ENCODE results near the gene FLCN. TPM values are rescaled to one million over a fixed set of nuclear protein-coding genes. Genes with fewer than 3 reads are reported as not detected.
"Not testable (repeated sequence)": the region's sequence is repeated elsewhere in the genome, so short reads cannot be mapped to it uniquely, and the experiment has no call there.

Gene FLCN
- polyA plus RNA-seq, 1 donor (not counting 4 experiments of a cell fraction or from before 2014, with no cell fraction given), result 12.5 TPM

- dilution Hi-C loops (cut with MboI; ENCODE audit: extremely low pct_ligation_motif_present, low sequenced_read_pairs), result no loop called here
- no peaks in the 10 kb centered on the region for H4K20me1 ChIP-seq (ENCODE audit: control insufficient read depth, extremely low read depth, insufficient read depth, low read length)
- no peak overlapping the region for H3K27ac ChIP-seq (ENCODE audit: control insufficient read depth, insufficient read depth, low read length)
- H3K27me3 ChIP-seq (ENCODE audit: control insufficient read depth, extremely low read depth, insufficient read depth, low read length), result no peaks in the 10 kb centered on the region
- no peak overlapping the region for H3K9ac ChIP-seq (ENCODE audit: control insufficient read depth, extremely low read depth, insufficient read depth, low read length)
- no peaks in the 10 kb centered on the region for H3K4me1 ChIP-seq (ENCODE audit: control insufficient read depth, extremely low read depth, insufficient read depth, low read length)
- no peak overlapping the region for H2AFZ ChIP-seq (ENCODE audit: control insufficient read depth, low read length)
- FAIRE-seq (no peak), DNase-seq (ENCODE audit: low read depth, low spot score) (no peak)
- TF ChIP-seq EZH2 (IDR thresholded peaks at IDR 0.05; ENCODE audit: low read length), result no peak
- TF ChIP-seq, protein P1, sequence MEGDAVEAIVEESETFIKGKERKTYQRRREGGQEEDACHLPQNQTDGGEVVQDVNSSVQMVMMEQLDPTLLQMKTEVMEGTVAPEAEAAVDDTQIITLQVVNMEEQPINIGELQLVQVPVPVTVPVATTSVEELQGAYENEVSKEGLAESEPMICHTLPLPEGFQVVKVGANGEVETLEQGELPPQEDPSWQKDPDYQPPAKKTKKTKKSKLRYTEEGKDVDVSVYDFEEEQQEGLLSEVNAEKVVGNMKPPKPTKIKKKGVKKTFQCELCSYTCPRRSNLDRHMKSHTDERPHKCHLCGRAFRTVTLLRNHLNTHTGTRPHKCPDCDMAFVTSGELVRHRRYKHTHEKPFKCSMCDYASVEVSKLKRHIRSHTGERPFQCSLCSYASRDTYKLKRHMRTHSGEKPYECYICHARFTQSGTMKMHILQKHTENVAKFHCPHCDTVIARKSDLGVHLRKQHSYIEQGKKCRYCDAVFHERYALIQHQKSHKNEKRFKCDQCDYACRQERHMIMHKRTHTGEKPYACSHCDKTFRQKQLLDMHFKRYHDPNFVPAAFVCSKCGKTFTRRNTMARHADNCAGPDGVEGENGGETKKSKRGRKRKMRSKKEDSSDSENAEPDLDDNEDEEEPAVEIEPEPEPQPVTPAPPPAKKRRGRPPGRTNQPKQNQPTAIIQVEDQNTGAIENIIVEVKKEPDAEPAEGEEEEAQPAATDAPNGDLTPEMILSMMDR (optimal IDR thresholded peaks at IDR 0.05 in 1 of 3, IDR thresholded peaks at IDR 0.05 in 1 of 3, conservative IDR thresholded peaks at IDR 0.05 in 1 of 3; ENCODE audit: extremely low read depth in 1 of 3, insufficient read depth in 2 of 3, low read length in 3 of 3), result no peak
- H3K4me2 ChIP-seq (ENCODE audit: control insufficient read depth, extremely low read depth, insufficient read depth, low read depth, low read length), result no peak overlapping the region
- no peak overlapping the region for H3K4me3 ChIP-seq (ENCODE audit: control insufficient read depth in 2 of 3, extremely low read depth in 1 of 3, insufficient read depth in 2 of 3, low read depth in 1 of 3, low read length in 3 of 3)
- H3K36me3 ChIP-seq (ENCODE audit: control insufficient read depth in 2 of 2, extremely low read depth in 1 of 2, insufficient read depth in 2 of 2, low read length in 2 of 2), result peaks cover 12 to 25% of the 10 kb centered on the region in 2 experiments
- H3K9me3 ChIP-seq (ENCODE audit: control insufficient read depth, low read depth, low read length), result no peaks in the 10 kb centered on the region
- H3K79me2 ChIP-seq (ENCODE audit: control insufficient read depth, insufficient read depth, low read length), result no peaks in the 10 kb centered on the region
- H3K9me1 ChIP-seq (ENCODE audit: control insufficient read depth, extremely low read depth, insufficient read depth, low read length), result no peaks in the 10 kb centered on the region
Measured at GRCh38 chr17:17258011-17258410, 21.0 kb upstream of the FLCN start.

GRCh38 chr17:17256316-17256715 lies 19.3 kb upstream of the FLCN start:
- Histone ChIP-seq H3K9ac (ENCODE audit: control insufficient read depth, extremely low read depth, insufficient read depth, low read length) (no peak overlapping the region), H4K20me1 (ENCODE audit: control insufficient read depth, extremely low read depth, insufficient read depth, low read length) (no peaks in the 10 kb centered on the region), H2AFZ (ENCODE audit: control insufficient read depth, low read length) (no peak overlapping the region), H3K4me1 (ENCODE audit: control insufficient read depth, extremely low read depth, insufficient read depth, low read length) (no peaks in the 10 kb centered on the region), H3K79me2 (ENCODE audit: control insufficient read depth, insufficient read depth, low read length) (no peaks in the 10 kb centered on the region), H3K27me3 (ENCODE audit: control insufficient read depth, extremely low read depth, insufficient read depth, low read length) (no peaks in the 10 kb centered on the region), H3K36me3 (ENCODE audit: control insufficient read depth in 2 of 2, extremely low read depth in 1 of 2, insufficient read depth in 2 of 2, low read length in 2 of 2) (peaks cover 24 to 29% of the 10 kb centered on the region in 2 experiments), H3K4me2 (ENCODE audit: control insufficient read depth, extremely low read depth, insufficient read depth, low read depth, low read length) (no peak overlapping the region), H3K9me3 (ENCODE audit: control insufficient read depth, low read depth, low read length) (no peaks in the 10 kb centered on the region), H3K4me3 (ENCODE audit: control insufficient read depth in 2 of 3, extremely low read depth in 1 of 3, insufficient read depth in 2 of 3, low read depth in 1 of 3, low read length in 3 of 3) (no peak overlapping the region), H3K9me1 (ENCODE audit: control insufficient read depth, extremely low read depth, insufficient read depth, low read length) (no peaks in the 10 kb centered on the region), H3K27ac (ENCODE audit: control insufficient read depth, insufficient read depth, low read length) (no peak overlapping the region)
- DNase-seq (ENCODE audit: low read depth, low spot score), result no peak
- dilution Hi-C loops (cut with MboI; ENCODE audit: extremely low pct_ligation_motif_present, low sequenced_read_pairs), result no loop called here
- TF ChIP-seq, protein P1 (optimal IDR thresholded peaks at IDR 0.05 in 1 of 3, IDR thresholded peaks at IDR 0.05 in 1 of 3, conservative IDR thresholded peaks at IDR 0.05 in 1 of 3; ENCODE audit: extremely low read depth in 1 of 3, insufficient read depth in 2 of 3, low read length in 3 of 3), result no peak
- no peak for TF ChIP-seq EZH2 (IDR thresholded peaks at IDR 0.05; ENCODE audit: low read length)
- no peak for FAIRE-seq

DNA sequence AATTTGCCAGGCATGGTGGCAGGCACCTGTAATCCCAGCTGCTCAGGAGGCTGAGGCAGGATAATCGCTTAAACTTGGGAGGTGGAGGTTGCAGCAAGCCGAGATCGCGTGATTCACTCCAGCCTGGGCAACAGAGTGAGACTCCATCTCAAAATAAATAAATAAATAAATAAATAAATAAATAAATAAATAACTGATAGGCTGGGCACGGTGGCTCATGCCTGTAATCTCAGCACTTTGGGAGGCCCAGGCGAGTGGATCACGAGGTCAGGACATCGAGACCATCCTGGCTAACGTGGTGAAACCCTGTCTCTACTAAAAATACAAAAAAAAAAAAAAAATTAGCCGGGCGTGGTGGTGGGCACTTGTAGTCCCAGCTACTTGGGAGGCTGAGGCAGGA lies 18.7 kb upstream of the FLCN start:
- H3K9ac ChIP-seq (ENCODE audit: control insufficient read depth, extremely low read depth, insufficient read depth, low read length); H3K27ac ChIP-seq (ENCODE audit: control insufficient read depth, insufficient read depth, low read length); DNase-seq (ENCODE audit: low read depth, low spot score); H3K4me1 ChIP-seq (ENCODE audit: control insufficient read depth, extremely low read depth, insufficient read depth, low read length); H4K20me1 ChIP-seq (ENCODE audit: control insufficient read depth, extremely low read depth, insufficient read depth, low read length); H3K27me3 ChIP-seq (ENCODE audit: control insufficient read depth, extremely low read depth, insufficient read depth, low read length); dilution Hi-C loops (cut with MboI; ENCODE audit: extremely low pct_ligation_motif_present, low sequenced_read_pairs); FAIRE-seq; H2AFZ ChIP-seq (ENCODE audit: control insufficient read depth, low read length); H3K9me1 ChIP-seq (ENCODE audit: control insufficient read depth, extremely low read depth, insufficient read depth, low read length); H3K9me3 ChIP-seq (ENCODE audit: control insufficient read depth, low read depth, low read length); H3K4me2 ChIP-seq (ENCODE audit: control insufficient read depth, extremely low read depth, insufficient read depth, low read depth, low read length); H3K4me3 ChIP-seq (ENCODE audit: control insufficient read depth in 2 of 3, extremely low read depth in 1 of 3, insufficient read depth in 2 of 3, low read depth in 1 of 3, low read length in 3 of 3); H3K79me2 ChIP-seq (ENCODE audit: control insufficient read depth, insufficient read depth, low read length): not testable (repeated sequence)
- H3K36me3 ChIP-seq (ENCODE audit: control insufficient read depth in 2 of 2, extremely low read depth in 1 of 2, insufficient read depth in 2 of 2, low read length in 2 of 2), result peaks cover 24 to 26% of the 10 kb centered on the region in 2 experiments

All from keratinocyte (primary cell).